GM10266 (cell line): ENCODE data around the gene LBR.

Experiments used
- DNase-seq: peaks from one replicate; pipeline ENCODE4 v3.0.0; 2012; ENCODE audit errors: extremely low spot score
- CTCF ChIP-seq: IDR thresholded peaks from 2 replicates; pipeline ENCODE4 v1.5.1; 2012; ENCODE audit warnings: mild to moderate bottlenecking, low read depth; ENCODE audit not compliant: control insufficient read depth, insufficient read depth; ENCODE audit errors: missing control alignments

LBR gene

GRCh38 chr1:225446595-225446960 is 18.7 kb upstream of the LBR start:
- DNase-seq: no peak
- TF ChIP-seq CTCF: no peak

GRCh38 chr1:225445639-225446594 is 18.1 kb upstream of the LBR start:
- no peak for TF ChIP-seq CTCF
- DNase-seq: no peak

- no peak for TF ChIP-seq CTCF
- no peak for DNase-seq
Measured at GRCh38 chr1:225442123-225442505, 14.3 kb upstream of the LBR start.

- TF ChIP-seq CTCF: peak; percentile 48
- DNase-seq: no peak
Measured at GRCh38 chr1:225441314-225442122, 13.7 kb upstream of the LBR start.

GRCh38 chr1:225440380-225441221 is 12.8 kb upstream of the LBR start:
- DNase-seq: no peak
- TF ChIP-seq CTCF: no peak

GRCh38 chr1:225437710-225438437 is 10.0 kb upstream of the LBR start:
- TF ChIP-seq CTCF: no peak

More at GRCh38 chr1:225437710-225438437, 10.0 kb upstream of the LBR start:
- no peak for DNase-seq
